Measurements from ENCODE around the gene A2ML1.
"Not testable (repeated sequence)": the region's sequence is repeated elsewhere in the genome, so short reads cannot be mapped to it uniquely, and the experiment has no call there.

Gene A2ML1

GRCh38 chr12:8914716-8915526, 92.5 kb downstream of the A2ML1 start:
- TF ChIP-seq CTCF (IDR thresholded peaks at IDR 0.05; ENCODE audit: borderline replicate concordance, control extremely low read depth, extremely low read depth, insufficient read depth, missing control alignments), result no peak
- peak; percentile 84 for DNase-seq (ENCODE audit: low spot score)
- in situ Hi-C loops (cut with MboI; ENCODE audit: low sequenced_read_pairs, unreplicated experiment), result no loop called here

GRCh38 chr12:8916154-8916553, 93.7 kb downstream of the A2ML1 start:
- DNase-seq (ENCODE audit: low spot score), result no peak
- no peak for TF ChIP-seq CTCF (IDR thresholded peaks at IDR 0.05; ENCODE audit: borderline replicate concordance, control extremely low read depth, extremely low read depth, insufficient read depth, missing control alignments)
- in situ Hi-C loops (cut with MboI; ENCODE audit: low sequenced_read_pairs, unreplicated experiment), result no loop called here

GRCh38 chr12:8917031-8917430, 94.6 kb downstream of the A2ML1 start:
- TF ChIP-seq CTCF (IDR thresholded peaks at IDR 0.05; ENCODE audit: borderline replicate concordance, control extremely low read depth, extremely low read depth, insufficient read depth, missing control alignments), result no peak
- in situ Hi-C loops (cut with MboI; ENCODE audit: low sequenced_read_pairs, unreplicated experiment), result no loop called here
- DNase-seq (ENCODE audit: low spot score), result no peak

GRCh38 chr12:8917751-8918150, 95.3 kb downstream of the A2ML1 start:
- no peak for TF ChIP-seq CTCF (IDR thresholded peaks at IDR 0.05; ENCODE audit: borderline replicate concordance, control extremely low read depth, extremely low read depth, insufficient read depth, missing control alignments)
- no peak for DNase-seq (ENCODE audit: low spot score)
- in situ Hi-C loops (cut with MboI; ENCODE audit: low sequenced_read_pairs, unreplicated experiment), result no loop called here

- DNase-seq (ENCODE audit: low spot score); in situ Hi-C loops (cut with MboI; ENCODE audit: low sequenced_read_pairs, unreplicated experiment): not testable (repeated sequence)
These were observed 97.2 kb downstream of the A2ML1 start for GRCh38 chr12:8919643-8920042.

GRCh38 chr12:8922544-8922943, 100.1 kb downstream of the A2ML1 start:
- TF ChIP-seq CTCF (IDR thresholded peaks at IDR 0.05; ENCODE audit: borderline replicate concordance, control extremely low read depth, extremely low read depth, insufficient read depth, missing control alignments), result no peak
- DNase-seq (ENCODE audit: low spot score), result no peak
- in situ Hi-C loops (cut with MboI; ENCODE audit: low sequenced_read_pairs, unreplicated experiment), result no loop called here

Measured in GM13976 (cell line).